Stimulated activated CD4-positive, alpha-beta T cell treated with anti-CD3 and anti-CD28 coated beads, Interleukin-15, amount 100 ng/mL, for 48 hours (primary cell): ENCODE data around the gene AQP4.

ENCODE experiments used
- DNase-seq, 2 donors: peaks; one replicate each; pipeline ENCODE4 v3.0.0-alpha.2; 2020; ENCODE audit warnings: low read depth in 2 of 2

The AQP4 gene

DNA sequence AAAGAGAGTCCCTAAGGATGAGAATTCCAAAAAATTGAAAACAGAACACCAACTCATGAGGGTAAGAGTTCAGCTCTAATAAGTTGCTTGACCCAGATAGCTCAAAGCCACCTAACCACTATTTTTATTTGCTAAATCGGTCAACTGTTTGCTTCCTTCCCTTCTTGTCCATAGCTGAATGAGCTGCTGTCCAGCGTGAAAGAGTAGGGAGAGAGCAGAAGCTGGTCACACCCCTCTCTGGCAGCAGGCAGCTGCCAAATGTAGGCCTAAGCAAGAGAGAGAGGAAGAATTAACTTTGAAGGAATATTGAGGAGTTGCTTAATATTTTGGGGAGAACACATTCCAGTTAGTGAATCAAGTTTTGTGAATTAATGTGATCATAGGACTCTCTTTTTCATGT is 25.9 kb downstream of the AQP4 start:
- DNase-seq = no peak

DNA sequence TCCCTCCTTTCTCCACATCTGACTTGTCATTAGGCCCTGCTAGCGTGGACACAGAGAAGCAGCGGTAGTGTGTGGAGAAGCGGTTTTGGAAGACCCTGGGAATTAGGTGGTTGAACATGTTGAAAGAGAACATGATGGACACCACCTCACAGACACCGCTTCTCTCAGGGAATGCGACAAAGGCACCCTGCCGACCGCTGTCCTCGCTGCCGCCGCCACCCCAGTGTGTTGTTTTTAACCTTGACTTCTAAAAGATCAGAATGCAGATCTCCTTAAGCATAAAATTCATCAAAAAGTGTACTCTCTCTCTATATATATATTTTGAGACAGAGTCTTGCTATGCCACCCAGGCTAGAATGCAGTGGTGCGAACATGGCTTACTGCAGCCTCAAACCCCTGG is 33.2 kb downstream of the AQP4 start:
- DNase-seq = no peak

DNA sequence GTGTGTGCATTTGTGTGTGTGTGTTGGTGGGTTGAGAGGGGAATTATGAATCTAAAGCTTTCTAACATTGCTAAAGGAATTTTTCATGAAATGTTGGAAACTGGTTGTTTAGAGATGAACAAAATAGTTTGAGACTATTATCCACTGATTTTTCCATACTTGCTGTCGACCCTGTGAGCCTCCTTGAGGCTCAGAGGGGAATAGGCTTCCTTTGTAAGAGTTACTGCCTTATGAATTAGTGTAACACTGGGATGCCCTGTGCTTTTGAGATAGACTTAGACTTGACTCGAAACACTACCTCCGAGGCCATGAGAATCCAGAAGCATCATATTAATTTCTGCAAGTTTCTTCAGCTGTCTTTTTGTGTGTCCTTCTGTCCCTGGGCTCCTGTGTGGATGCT is 37.9 kb downstream of the AQP4 start:
- DNase-seq = no peak

DNA sequence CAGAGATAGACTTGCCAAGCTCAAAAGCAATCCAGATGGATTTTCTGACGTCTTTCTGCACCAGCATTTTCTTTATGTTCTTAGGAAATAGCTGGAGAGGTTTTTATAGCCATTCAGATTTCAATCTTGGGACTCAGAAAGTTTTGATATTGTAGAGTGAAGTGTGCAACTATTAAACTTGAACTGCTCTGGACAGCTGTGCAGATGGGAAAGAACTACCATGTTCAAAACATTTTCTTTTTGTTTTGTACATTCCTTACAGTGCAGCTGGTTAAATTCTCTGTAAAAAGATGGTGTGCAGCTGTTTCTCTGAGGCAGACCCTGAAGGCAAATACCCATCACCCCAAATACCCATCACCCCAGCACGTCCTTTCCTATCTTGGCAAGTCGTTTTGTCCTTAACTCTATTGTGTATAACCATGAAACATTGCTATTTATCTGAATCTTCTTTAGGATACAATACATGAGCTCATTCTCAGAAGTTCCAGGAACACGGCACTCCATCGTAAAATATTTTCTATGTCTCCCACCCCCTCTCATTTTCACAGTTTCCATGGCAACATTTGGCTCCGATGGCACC is 38.8 kb downstream of the AQP4 start:
- DNase-seq = no peak

DNA sequence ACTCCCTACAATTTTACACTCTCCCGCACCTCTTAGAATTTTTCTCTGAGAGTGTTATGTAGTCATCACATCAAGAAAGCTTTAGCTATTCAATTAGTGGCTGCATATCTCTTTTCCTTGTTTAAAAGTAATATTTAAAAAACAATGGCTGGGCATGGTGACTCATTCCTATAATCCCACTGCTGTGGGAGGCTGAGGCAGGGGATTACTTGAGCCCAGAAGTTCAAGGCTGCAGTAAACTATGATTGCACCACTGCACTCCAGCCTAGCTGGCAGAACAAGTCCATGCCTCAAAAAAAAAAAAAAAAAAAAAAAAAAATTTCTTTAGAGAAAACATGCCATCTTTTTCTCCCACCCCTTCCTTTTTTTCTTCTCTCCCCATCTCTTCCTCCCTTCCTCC is 44.3 kb downstream of the AQP4 start:
- DNase-seq = no peak

DNA sequence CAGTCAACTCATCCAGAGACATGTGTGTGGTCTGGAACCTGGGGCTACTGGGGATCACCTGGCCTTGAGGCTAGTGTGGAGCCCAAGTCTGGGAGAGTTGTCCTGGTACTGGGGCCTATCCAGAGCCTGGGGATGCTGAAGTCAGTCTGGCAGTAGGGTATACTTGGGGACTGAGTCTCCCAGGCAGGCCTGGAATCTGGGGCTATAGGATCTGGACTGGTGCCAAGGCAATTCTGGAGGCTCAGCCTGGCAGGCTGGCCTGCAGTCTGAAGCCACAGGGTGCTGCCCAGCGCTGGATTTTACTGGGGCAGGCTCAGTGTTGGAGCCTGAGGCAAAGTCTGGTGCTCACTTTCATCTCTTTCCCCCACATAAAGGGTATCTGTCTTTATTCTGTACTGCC is 46.5 kb downstream of the AQP4 start:
- no peak for DNase-seq

DNA sequence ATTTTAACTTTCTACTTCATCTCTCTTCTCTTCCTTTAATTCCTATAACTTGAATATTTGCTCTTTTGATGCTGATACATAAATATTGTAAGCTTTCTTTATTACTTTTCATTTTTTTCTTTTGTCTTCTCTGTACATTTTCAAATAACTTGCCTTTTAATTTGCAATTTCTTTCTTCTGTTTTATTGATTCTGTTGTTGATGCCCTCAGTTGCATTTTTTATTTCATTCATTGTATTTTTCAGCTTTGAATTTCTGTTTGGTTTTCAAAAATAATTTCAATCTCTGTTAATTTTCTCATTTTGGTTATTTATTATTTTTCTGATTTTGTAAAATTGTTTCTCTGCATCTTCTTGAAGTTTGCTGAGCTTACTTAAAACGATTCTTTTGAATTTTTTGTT is 47.0 kb downstream of the AQP4 start:
- no peak for DNase-seq

DNA sequence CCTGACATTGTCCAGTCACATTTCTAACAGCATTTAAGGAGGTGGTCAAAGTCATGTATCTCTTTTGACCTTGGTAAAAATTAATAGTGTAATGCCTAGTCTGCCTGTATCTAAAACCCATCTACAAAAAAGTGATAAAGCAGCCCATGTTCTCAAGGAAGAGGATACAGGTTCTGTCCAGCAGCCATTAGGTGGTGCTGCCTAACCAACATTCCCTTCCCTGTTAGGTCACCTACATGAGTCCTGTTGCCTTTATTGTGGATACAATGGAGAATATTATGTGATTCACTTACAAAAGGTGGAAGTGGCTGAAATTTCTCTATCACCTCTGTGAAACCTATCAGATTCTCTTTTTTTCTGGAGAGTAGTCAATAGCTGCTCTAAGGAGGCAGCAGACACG is 52.5 kb downstream of the AQP4 start:
- no peak for DNase-seq

DNA sequence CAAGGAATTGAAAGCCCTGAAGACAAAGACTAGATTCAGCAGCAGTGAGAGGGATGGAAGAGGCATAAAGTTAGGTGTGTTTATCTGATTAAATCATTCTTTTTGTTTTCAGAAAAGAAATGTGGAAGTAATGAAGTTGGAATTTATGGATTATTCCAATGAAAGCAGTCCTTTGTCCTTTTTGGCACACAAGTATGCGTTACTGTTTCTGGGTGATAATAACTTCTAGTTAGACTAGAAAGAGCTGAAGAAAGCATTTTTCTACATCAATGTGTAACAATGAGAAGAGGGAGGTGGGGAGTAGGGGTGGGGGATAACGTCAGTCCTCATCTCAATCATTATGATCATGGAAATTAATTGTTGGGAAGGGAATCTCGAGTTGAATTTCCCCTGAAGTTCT is 53.0 kb downstream of the AQP4 start:
- DNase-seq = no peak

DNA sequence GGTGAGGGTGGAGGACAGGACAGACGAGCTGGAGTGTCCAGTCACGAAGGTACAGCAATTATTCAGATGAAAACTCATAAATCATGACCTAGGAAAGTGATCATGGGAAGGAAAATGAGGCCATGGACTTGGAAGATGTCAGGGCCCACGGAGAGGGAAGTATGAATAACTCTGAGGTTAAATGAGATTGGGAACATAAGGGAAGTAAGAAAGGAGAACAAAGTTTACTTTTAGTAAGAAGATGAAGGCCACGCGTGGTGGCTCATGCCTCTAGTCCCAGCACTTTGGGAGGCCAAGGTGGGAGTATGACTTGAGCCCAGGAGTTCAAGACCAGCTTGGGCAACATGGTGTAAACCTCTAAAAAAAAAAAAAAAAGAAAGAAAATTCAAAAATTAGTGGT is 56.2 kb downstream of the AQP4 start:
- DNase-seq = no peak

DNA sequence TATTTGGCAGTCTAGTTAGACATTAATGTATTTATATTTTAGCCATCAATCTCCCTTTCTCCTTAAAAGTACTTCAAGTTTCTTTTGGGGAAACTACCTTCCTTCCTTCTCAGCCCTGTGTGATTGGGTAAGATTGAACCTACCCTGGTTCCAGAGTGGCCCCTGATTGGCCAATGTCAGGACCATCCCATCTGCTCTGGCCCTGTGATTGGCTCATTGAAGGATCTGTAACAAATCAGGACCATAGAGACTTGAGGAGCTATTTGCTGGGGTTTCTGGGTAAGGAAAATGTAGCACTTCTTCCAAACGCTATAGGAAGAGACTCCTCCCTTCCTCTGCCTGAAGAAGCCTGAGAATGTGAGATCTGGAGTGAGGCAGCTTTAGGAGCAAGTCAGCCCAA is 59.3 kb downstream of the AQP4 start:
- no peak for DNase-seq

DNA sequence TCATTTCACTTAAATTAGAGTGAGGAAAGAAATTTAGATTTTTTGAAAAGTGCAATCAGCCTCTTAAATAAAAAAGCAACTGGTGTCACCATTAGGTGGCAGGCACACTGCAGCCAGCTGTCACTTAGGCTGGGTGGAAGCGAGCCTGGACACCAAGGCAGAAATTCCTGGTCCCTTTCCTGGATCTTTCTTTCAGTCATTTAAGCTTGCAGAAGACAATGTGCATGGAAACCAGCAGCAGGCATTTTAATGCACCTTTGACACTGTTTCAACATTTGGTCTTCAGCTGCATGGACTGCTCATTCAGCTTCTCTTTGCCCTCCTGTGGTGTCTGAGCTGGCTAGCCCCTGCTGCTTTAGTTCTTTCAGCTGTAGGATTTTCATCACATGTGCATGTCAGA is 61.0 kb downstream of the AQP4 start:
- no peak for DNase-seq

DNA sequence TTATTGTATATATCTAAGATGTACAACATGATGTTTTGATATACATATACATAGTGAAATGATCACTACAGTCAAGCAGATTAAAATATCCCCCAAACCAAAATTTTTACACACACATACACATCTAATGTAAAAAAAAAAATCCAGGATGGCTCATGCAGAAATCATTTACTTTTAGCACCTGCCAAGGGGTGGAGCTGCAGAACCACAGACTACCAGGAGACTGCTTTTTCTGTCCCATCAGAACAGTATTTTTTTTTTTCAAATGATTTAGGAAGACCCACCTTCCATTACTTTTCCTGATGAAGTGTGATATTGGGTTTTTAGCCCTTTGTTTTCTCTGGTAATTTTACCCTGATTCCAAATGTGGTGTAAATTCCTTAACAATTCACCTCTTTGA is 61.9 kb downstream of the AQP4 start:
- no peak for DNase-seq

DNA sequence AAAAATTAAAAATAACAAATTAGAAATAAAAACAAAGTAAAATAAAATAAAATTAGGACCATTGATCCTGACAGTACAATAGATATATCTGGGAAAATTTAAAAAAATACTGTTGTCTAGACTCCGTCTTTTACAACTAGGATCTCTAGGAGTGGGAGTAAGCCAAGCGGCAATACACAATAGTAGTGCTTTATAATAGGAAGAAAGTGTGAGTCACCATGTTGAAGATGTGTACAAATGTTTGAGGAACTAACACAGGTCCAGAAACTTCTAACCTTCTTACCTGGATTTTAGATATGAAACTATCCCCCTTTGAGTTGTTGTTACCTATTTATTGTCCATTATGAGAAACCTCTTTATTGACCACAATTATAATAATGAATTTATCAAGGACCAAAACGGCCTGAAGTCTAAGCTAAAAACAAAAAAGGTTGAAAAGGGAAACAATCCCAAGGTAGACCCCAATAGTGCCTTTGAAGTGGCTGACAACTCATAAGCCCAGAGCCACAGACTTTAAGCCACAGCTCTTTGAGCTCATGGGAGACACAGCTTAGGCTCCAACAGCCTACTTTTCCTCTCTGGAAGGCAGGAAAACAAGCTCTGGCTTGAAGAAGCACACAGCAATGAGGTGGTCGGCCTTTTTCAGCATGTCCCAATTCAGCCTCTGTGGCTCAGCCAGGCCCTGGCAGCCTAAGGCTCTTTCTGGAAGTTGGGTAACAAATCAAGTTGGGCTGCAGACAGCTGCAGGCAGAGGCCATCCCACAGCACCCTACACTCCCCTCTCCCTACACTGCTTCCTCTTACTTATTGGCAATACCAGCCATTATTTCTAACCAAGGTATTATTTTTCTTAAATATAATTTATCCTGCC is 62.9 kb downstream of the AQP4 start:
- no peak for DNase-seq
